Measurements from ENCODE around the gene ROPN1L. TPM values are rescaled to one million over a fixed set of nuclear protein-coding genes. Genes with fewer than 3 reads are reported as not detected.

The ROPN1L gene
- total and polyA plus RNA-seq, 2 of the 8 experiments (the other 6 are each of a cell fraction or from before 2014, with no cell fraction given), result 0.24 to 0.73 TPM

DNA sequence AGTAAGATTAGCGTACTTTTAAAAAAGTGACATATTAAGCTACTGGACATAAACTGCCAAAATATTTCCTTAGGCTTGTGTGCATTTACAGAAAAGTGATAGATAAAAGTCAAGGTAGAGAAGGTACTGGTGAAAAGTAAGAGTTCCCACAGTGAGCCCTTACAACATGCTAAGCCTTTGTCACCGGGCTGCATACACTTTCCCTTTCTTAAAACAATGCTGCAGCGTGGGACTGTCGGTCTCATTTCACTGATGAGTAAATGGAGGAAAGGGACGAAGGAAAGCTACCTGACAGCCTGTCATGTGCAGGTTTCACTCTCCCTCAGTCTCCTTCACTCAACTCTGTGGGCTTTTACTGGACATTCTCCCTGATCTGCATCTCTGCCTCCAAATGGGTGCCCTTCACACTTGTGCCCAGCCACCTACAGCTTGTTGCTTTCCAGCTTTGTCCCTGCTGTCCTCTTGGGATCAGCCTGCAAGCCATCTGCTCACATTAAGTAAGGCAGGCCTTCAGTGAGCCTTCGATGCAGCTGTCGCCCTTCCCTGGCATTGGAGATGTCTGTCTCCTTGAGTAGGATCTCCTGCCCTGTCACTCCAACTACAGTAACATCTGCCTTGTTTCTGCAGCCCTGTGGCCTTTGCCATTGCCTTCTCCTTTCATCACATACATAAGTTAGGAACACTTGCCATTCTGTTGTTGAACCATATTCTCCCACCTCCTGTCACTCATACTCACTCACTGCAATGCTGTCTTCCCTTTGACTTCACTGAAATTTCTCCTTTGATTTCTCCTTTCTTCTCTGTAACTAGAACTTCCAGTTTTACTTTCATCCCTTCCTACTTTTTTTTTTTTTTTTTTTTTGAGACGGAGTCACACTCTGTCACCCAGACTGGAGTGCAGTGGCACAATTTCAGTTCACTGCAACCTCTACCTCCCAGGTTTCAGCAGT is 9.3 kb upstream of the ROPN1L start (continued):
- TF ChIP-seq YY1 (IDR thresholded peaks at IDR 0.05; ENCODE audit: low read depth, low read length) (no peak), NRF1 (IDR thresholded peaks at IDR 0.05; ENCODE audit: low read depth, low read length) (no peak), HDAC2 (IDR thresholded peaks at IDR 0.05; ENCODE audit: borderline replicate concordance in 1 of 2, low read depth in 2 of 2, low read length in 2 of 2) (no peak), EZH2 (IDR thresholded peaks at IDR 0.05; ENCODE audit: low read depth, low read length, severe bottlenecking) (no peak), ZNF274 (IDR thresholded peaks at IDR 0.05; ENCODE audit: borderline replicate concordance, extremely low read depth, low read length) (no peak)
- TF ChIP-seq, protein P1, sequence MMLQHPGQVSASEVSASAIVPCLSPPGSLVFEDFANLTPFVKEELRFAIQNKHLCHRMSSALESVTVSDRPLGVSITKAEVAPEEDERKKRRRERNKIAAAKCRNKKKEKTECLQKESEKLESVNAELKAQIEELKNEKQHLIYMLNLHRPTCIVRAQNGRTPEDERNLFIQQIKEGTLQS (IDR thresholded peaks at IDR 0.05; ENCODE audit: insufficient read depth, low read depth, low read length), result no peak

All from H1 (cell line).